A549 (cell line): ENCODE data around the gene ZNF346. TPM values are rescaled to one million over a fixed set of nuclear protein-coding genes. Genes with fewer than 3 reads are reported as not detected.

Experiments used
- ATAC-seq, 2 experiments: fragments of 200-7000 bp in 1 of 2; fragments of >200 bp in 1 of 2; cut with Nextera tagmentation in 1 of 2; cut with Tn5 transposase in 1 of 2; 3 replicates each; pipeline versions ENCODE4 v1.8.0 to v1.9.1; 2018 to 2020; ENCODE audit warnings: mild to moderate bottlenecking in 1 of 2, moderate library complexity in 1 of 2
- CTCF ChIA-PET: fragments of 300-600 bp; sonication (Branson Sonifier 250); formaldehyde crosslinking; extraction: SDS; loops from one replicate; lab custom pipeline; 2021; ENCODE audit warnings: antibody characterized with exemption, inconsistent platforms; lab: Yijun Ruan, JAX
- POLR2A ChIA-PET: fragments of 350-600 bp; formaldehyde crosslinking; extraction: SDS; loops from one replicate; lab custom pipeline; 2021; ENCODE audit warnings: antibody characterized with exemption, inconsistent platforms; lab: Yijun Ruan, JAX
- DNase-seq, 2 experiments: peaks; one replicate each; pipeline versions ENCODE4 v3.0.0 to v3.0.0-alpha.2; 2011 to 2016; ENCODE audit warnings: low read depth in 1 of 2, low spot score in 1 of 2
- FAIRE-seq: peaks from 2 replicates; lab custom pipeline; 2011; peaks lifted over from hg19 to GRCh38; lab: Jason Lieb, UNC
- H3K27ac ChIP-seq, 2 experiments: fragments of >200 bp; sonication (Bioruptor Twin); formaldehyde crosslinking; 3 replicates each; pipeline ENCODE4 v1.5.1; 2016 to 2017
- H3K4me1 ChIP-seq: fragments of >200 bp; sonication (Bioruptor Twin); formaldehyde crosslinking; 3 replicates; pipeline ENCODE4 v1.6.1; 2016
- H3K4me2 ChIP-seq: fragments of >200 bp; sonication (Bioruptor Twin); formaldehyde crosslinking; 3 replicates; pipeline ENCODE4 v1.6.1; 2016
- H3K4me3 ChIP-seq: fragments of >200 bp; sonication (Bioruptor Twin); formaldehyde crosslinking; 3 replicates; pipeline ENCODE4 v1.5.1; 2016
- H3K9me3 ChIP-seq: fragments of >200 bp; sonication (Bioruptor Twin); formaldehyde crosslinking; 3 replicates; pipeline ENCODE4 v1.6.1; 2016
- BHLHE40 ChIP-seq: IDR thresholded peaks from 2 replicates; pipeline ENCODE4 v1.6.1; 2012; ENCODE audit warnings: low read depth, low read length, inconsistent platforms
- CBX2 ChIP-seq: fragments of 200-600 bp; sonication (generic); IDR thresholded peaks from 2 replicates; pipeline ENCODE4 v1.6.1; 2016; ENCODE audit warnings: low read depth, mild to moderate bottlenecking, borderline replicate concordance
- CBX8 ChIP-seq: fragments of 200-600 bp; sonication (generic); IDR thresholded peaks from 2 replicates; pipeline ENCODE4 v1.6.1; 2016
- E2F6 ChIP-seq: IDR thresholded peaks from 2 replicates; pipeline ENCODE4 v1.6.1; 2012; ENCODE audit warnings: low read depth, borderline replicate concordance
- ELK1 ChIP-seq: fragments of 150-350 bp; IDR thresholded peaks from 2 replicates; pipeline ENCODE4 v1.6.1; 2014; ENCODE audit warnings: low read depth, mild to moderate bottlenecking, low read length
- ESRRA ChIP-seq: fragments of 150-350 bp; IDR thresholded peaks from 2 replicates; pipeline ENCODE4 v1.6.1; 2014; ENCODE audit warnings: mild to moderate bottlenecking, low read length, borderline replicate concordance
- FOXS1 ChIP-seq: fragments of 250-450 bp; sonication (Bioruptor Pico); IDR thresholded peaks from 2 replicates; pipeline ENCODE4 v1.5.0; 2020; ENCODE audit warnings: mild to moderate bottlenecking, moderate library complexity
- GATA3 ChIP-seq: IDR thresholded peaks from 2 replicates; pipeline ENCODE4 v1.6.1; 2012; ENCODE audit warnings: borderline replicate concordance
- HEYL ChIP-seq: fragments of 250-450 bp; sonication (Bioruptor Pico); IDR thresholded peaks from 2 replicates; pipeline ENCODE4 v1.8.0; 2021; ENCODE audit warnings: mild to moderate bottlenecking, moderate library complexity
- HOXA7 ChIP-seq: fragments of 250-450 bp; sonication (Bioruptor Pico); IDR thresholded peaks from 2 replicates; pipeline ENCODE4 v1.5.0; 2020; ENCODE audit warnings: mild to moderate bottlenecking, moderate library complexity
- JUN ChIP-seq, 2 experiments: fragments of >200 bp; sonication (Bioruptor Twin); formaldehyde crosslinking; IDR thresholded peaks; 2 replicates in 1 of 2; 3 replicates in 1 of 2; pipeline ENCODE4 v1.6.1; 2016 to 2017
- JUNB ChIP-seq: fragments of >200 bp; sonication (Bioruptor Twin); formaldehyde crosslinking; IDR thresholded peaks from 2 replicates; pipeline ENCODE4 v1.6.1; 2016
- KDM1A ChIP-seq: fragments of 200-600 bp; sonication (generic); IDR thresholded peaks from 2 replicates; pipeline ENCODE4 v1.6.1; 2016; ENCODE audit warnings: low read depth, mild to moderate bottlenecking
- MAZ ChIP-seq: fragments of 150-350 bp; IDR thresholded peaks from 2 replicates; pipeline ENCODE4 v1.6.1; 2014; ENCODE audit warnings: antibody characterized with exemption, low read depth, low read length, borderline replicate concordance
- NPAS2 ChIP-seq: fragments of 250-450 bp; sonication (Bioruptor Pico); IDR thresholded peaks from 2 replicates; pipeline ENCODE4 v1.8.0; 2022; ENCODE audit warnings: mild to moderate bottlenecking, moderate library complexity, borderline replicate concordance
- NR3C1 ChIP-seq: fragments of >200 bp; sonication (Bioruptor Twin); formaldehyde crosslinking; IDR thresholded peaks from 3 replicates; pipeline ENCODE4 v1.6.1; 2017
- PHF8 ChIP-seq: fragments of 200-600 bp; sonication (generic); IDR thresholded peaks from 2 replicates; pipeline ENCODE4 v1.6.1; 2016; ENCODE audit warnings: low read depth, mild to moderate bottlenecking, antibody characterized with exemption, moderate library complexity, borderline replicate concordance
- RAD21 ChIP-seq, 2 experiments: fragments of >200 bp in 1 of 2; sonication (Bioruptor Twin) in 1 of 2; formaldehyde crosslinking in 1 of 2; IDR thresholded peaks in 1 of 2; conservative IDR thresholded peaks in 1 of 2; 2 replicates in 1 of 2; 3 replicates in 1 of 2; pipeline ENCODE4 v1.6.1; 2012 to 2018; ENCODE audit warnings: inconsistent platforms in 1 of 2
- RCOR1 ChIP-seq: fragments of 150-350 bp; IDR thresholded peaks from 2 replicates; pipeline ENCODE4 v1.6.1; 2014; ENCODE audit warnings: antibody characterized with exemption, low read length, low read depth
- RFX5 ChIP-seq: fragments of 450-650 bp; IDR thresholded peaks from 2 replicates; pipeline ENCODE4 v1.7.1; 2014; ENCODE audit warnings: antibody characterized with exemption, mild to moderate bottlenecking, moderate library complexity
- RNF2 ChIP-seq: fragments of 200-600 bp; sonication (generic); IDR thresholded peaks from 2 replicates; pipeline ENCODE4 v1.6.1; 2016; ENCODE audit warnings: low read depth, mild to moderate bottlenecking, antibody characterized with exemption, moderate library complexity, borderline replicate concordance
- TP53 ChIP-seq: fragments of 250-450 bp; sonication (Bioruptor Pico); IDR thresholded peaks from 2 replicates; pipeline ENCODE4 v1.5.0; 2021; ENCODE audit warnings: mild to moderate bottlenecking, moderate library complexity
- ZSCAN20 ChIP-seq: fragments of 250-450 bp; sonication (Bioruptor Pico); IDR thresholded peaks from 2 replicates; pipeline ENCODE4 v1.8.0; 2022; ENCODE audit warnings: mild to moderate bottlenecking, moderate library complexity
- WGBS: methylation state at CpG from one replicate; pipeline ENCODE4 v1.1.6; 2017; ENCODE audit errors: missing lambda C conversion rate; 5-methylcytosine and 5-hydroxymethylcytosine counted together
- polyA plus RNA-seq, 4 experiments: library from polyadenylated mRNA; depleted of rRNA in 3 of 4; stranded (reverse); fragments of >200 nt; fragmentation: RNase III in 1 of 4; extraction: RNeasy Plus Mini Kit Qiagen cat#74134 plus additional on column Dnase treatment in 1 of 4; gene quantifications; 2 replicates in 3 of 4; 3 replicates in 1 of 4; pipeline ENCODE4 v1.2.3, GENCODE V29; 2011 to 2017
- TF ChIP-seq, protein P1 (sequence below): fragments of 250-450 bp; sonication (Bioruptor Pico); IDR thresholded peaks from 2 replicates; pipeline ENCODE4 v1.5.0; 2020; ENCODE audit warnings: low read depth, mild to moderate bottlenecking, moderate library complexity
- TF ChIP-seq, protein P2 (sequence below): IDR thresholded peaks from 2 replicates; pipeline ENCODE4 v1.6.1; 2012
- TF ChIP-seq, protein P3 (sequence below): fragments of 250-450 bp; sonication (Bioruptor Pico); IDR thresholded peaks from 2 replicates; pipeline ENCODE4 v1.5.0; 2021; ENCODE audit warnings: mild to moderate bottlenecking, moderate library complexity, borderline replicate concordance

ZNF346 gene
- polyA plus RNA-seq, 2 of the 4 experiments (the other 2 are of a cell fraction), result 13.5 to 14.1 TPM

DNA sequence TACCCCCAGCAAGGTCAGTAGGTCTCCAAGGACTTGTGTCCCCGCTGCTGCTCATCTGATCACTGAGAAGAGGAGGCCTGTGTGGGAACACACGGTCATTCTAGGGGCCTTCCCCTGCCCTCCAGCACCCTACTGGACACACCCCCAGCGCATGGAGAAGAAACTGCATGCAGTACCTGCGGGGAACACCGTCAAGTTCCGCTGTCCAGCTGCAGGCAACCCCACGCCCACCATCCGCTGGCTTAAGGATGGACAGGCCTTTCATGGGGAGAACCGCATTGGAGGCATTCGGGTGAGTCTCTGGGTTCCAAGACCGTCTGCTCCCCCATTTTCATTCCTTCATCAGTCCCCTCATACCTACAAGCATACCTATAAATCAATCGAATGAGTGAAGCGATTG, 68.3 kb downstream of the ZNF346 start:
- DNase-seq (no peak), FAIRE-seq (no peak)
- CTCF ChIA-PET, result interaction anchor here (3.9 to 5.7 kb wide), 2 partner anchors 19 to 22 kb away, joined by 16 to 57 read pairs; no protein-coding TSS in a partner anchor
- TF ChIP-seq RNF2, result no peak
- TF ChIP-seq, protein P1, sequence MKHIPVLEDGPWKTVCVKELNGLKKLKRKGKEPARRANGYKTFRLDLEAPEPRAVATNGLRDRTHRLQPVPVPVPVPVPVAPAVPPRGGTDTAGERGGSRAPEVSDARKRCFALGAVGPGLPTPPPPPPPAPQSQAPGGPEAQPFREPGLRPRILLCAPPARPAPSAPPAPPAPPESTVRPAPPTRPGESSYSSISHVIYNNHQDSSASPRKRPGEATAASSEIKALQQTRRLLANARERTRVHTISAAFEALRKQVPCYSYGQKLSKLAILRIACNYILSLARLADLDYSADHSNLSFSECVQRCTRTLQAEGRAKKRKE, result no peak
- TF ChIP-seq, all 56 proteins: peak for 0
- no peak for ATAC-seq
- no peak overlapping the region for H3K27ac ChIP-seq
- H3K9me3 ChIP-seq, result no peaks in the 10 kb centered on the region
- peaks cover 47% of the 10 kb centered on the region for H3K4me1 ChIP-seq
- 90% methylated on average over 11 of the region's 13 CpGs for WGBS
- no peak overlapping the region for H3K4me3 ChIP-seq
- POLR2A ChIA-PET, result interaction anchor here (1.0 kb wide), 1 partner anchor 8 kb away, joined by 4 read pairs; no protein-coding TSS in a partner anchor
- H3K4me2 ChIP-seq, result no peak overlapping the region

GRCh38 chr5:177091232-177091631, 68.7 kb downstream of the ZNF346 start:
- TF ChIP-seq JUN (IDR thresholded peaks at IDR 0.05) (no peak), FOXS1 (CRISPR knock-in tag) (no peak), GATA3 (no peak), BHLHE40 (no peak), HOXA7 (no peak), E2F6 (no peak), NPAS2 (CRISPR knock-in tag) (no peak), ZSCAN20 (no peak), KDM1A (no peak), HEYL (no peak), CBX8 (no peak), MAZ (no peak), ESRRA (no peak), TP53 (no peak), RFX5 (no peak), CBX2 (no peak), RAD21 (conservative IDR thresholded peaks at IDR 0.05 in 1 of 2, IDR thresholded peaks at IDR 0.05 in 1 of 2) (no peak)
- TF ChIP-seq, protein P2, sequence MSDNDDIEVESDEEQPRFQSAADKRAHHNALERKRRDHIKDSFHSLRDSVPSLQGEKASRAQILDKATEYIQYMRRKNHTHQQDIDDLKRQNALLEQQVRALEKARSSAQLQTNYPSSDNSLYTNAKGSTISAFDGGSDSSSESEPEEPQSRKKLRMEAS, result no peak
- no peak overlapping the region for H3K4me2 ChIP-seq
- WGBS, result 74% methylated on average over 3 of the region's 3 CpGs
- H3K4me3 ChIP-seq, result no peak overlapping the region
- peaks cover 43% of the 10 kb centered on the region for H3K4me1 ChIP-seq
- FAIRE-seq (no peak), ATAC-seq (no peak), DNase-seq (no peak)
- no peak overlapping the region for H3K27ac ChIP-seq
- ChIA-PET POLR2A (interaction anchor here (1.0 kb wide), 1 partner anchor 8 kb away, joined by 4 read pairs; no protein-coding TSS in a partner anchor), CTCF (interaction anchor here (0.8 to 5.7 kb wide), 3 partner anchors 20 to 94 kb away, joined by 4 to 57 read pairs (median 16); no protein-coding TSS in a partner anchor)
- no peaks in the 10 kb centered on the region for H3K9me3 ChIP-seq

GRCh38 chr5:177092178-177093081, 69.9 kb downstream of the ZNF346 start:
- DNase-seq (no peak), ATAC-seq (no peak), FAIRE-seq (no peak)
- H3K27ac ChIP-seq, result no peak overlapping the region
- 83% methylated on average over 19 of the region's 32 CpGs for WGBS
- H3K4me2 ChIP-seq, result no peak overlapping the region
- ChIA-PET CTCF (interaction anchor here (0.6 to 5.7 kb wide), 5 partner anchors 13 to 426 kb away, joined by 3 to 57 read pairs (median 9); no protein-coding TSS in a partner anchor), POLR2A (no interaction called here)
- H3K9me3 ChIP-seq, result no peaks in the 10 kb centered on the region
- H3K4me3 ChIP-seq, result no peak overlapping the region
- peaks cover 40% of the 10 kb centered on the region for H3K4me1 ChIP-seq
- TF ChIP-seq, protein P3, sequence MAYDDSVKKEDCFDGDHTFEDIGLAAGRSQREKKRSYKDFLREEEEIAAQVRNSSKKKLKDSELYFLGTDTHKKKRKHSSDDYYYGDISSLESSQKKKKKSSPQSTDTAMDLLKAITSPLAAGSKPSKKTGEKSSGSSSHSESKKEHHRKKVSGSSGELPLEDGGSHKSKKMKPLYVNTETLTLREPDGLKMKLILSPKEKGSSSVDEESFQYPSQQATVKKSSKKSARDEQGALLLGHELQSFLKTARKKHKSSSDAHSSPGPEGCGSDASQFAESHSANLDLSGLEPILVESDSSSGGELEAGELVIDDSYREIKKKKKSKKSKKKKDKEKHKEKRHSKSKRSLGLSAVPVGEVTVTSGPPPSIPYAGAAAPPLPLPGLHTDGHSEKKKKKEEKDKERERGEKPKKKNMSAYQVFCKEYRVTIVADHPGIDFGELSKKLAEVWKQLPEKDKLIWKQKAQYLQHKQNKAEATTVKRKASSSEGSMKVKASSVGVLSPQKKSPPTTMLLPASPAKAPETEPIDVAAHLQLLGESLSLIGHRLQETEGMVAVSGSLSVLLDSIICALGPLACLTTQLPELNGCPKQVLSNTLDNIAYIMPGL (CRISPR knock-in tag), result no peak
- no peak for TF ChIP-seq HEYL
- no peak for TF ChIP-seq FOXS1 (CRISPR knock-in tag)
- no peak for TF ChIP-seq RCOR1
- TF ChIP-seq PHF8, result no peak
- no peak for TF ChIP-seq E2F6
- no peak for TF ChIP-seq ELK1
- TF ChIP-seq JUNB, result no peak
- TF ChIP-seq NR3C1, result no peak
- no peak for TF ChIP-seq HOXA7
- no peak for TF ChIP-seq RFX5
- TF ChIP-seq TP53, result no peak
